GM19025 (cell line): ENCODE results near the gene MRGPRX3.

Experiments
- ATAC-seq: cut with Tn5 transposase; IDR thresholded peaks from one replicate; pipeline ENCODE4 v1.9.1; 2021; ENCODE audit warnings: mild to moderate bottlenecking, low read depth, moderate library complexity; ENCODE audit not compliant: unreplicated experiment

Gene MRGPRX3

GRCh38 chr11:18151581-18151980 lies 19.2 kb downstream of the MRGPRX3 start:
- no peak for ATAC-seq

GRCh38 chr11:18168372-18168771 lies 36.0 kb downstream of the MRGPRX3 start:
- no peak for ATAC-seq

- ATAC-seq = no peak
These were observed 39.1 kb downstream of the MRGPRX3 start for GRCh38 chr11:18171377-18172000.

- ATAC-seq = no peak
These were observed 40.3 kb downstream of the MRGPRX3 start, which contains the start of gene MRGPRX4 for GRCh38 chr11:18172666-18173065. Gene MRGPRX4, plus strand, starts transcription at chr11:18172837. Its CDS starts 420 bp downstream, at chr11:18173257.

GRCh38 chr11:18173225-18173866 lies 41.0 kb downstream of the MRGPRX3 start:
- no peak for ATAC-seq
